PC-3 (cell line): ENCODE measurements around the gene ITCH. TPM values are rescaled to one million over a fixed set of nuclear protein-coding genes. Genes with fewer than 3 reads are reported as not detected.
A peak's percentile ranks its signal among the peaks of the same experiment; 100 is the strongest.
"Not testable (repeated sequence)": the region's sequence is repeated elsewhere in the genome, so short reads cannot be mapped to it uniquely, and the experiment has no call there.

ENCODE experiments used
- ATAC-seq: fragments of 200-7000 bp; cut with Tn5 transposase; 2 replicates; pipeline ENCODE4 v1.9.1; 2020; ENCODE audit warnings: mild to moderate bottlenecking, moderate library complexity
- BruUV-seq: library from RNA; stranded (reverse); fragments of 400-500 nt; replicated peaks from 2 replicates; lab custom pipeline; 2021; lab: Mats Ljungman, UMichigan
- CTCF ChIA-PET: fragments of 300-600 bp; sonication (Branson Sonifier 250); formaldehyde crosslinking; loops from one replicate; lab custom pipeline; 2022; ENCODE audit warnings: antibody characterized with exemption; lab: Charles Lee
- POLR2A ChIA-PET: fragments of 300-600 bp; sonication (Branson Sonifier 250); formaldehyde crosslinking; loops from one replicate; lab custom pipeline; 2022; ENCODE audit warnings: antibody characterized with exemption; ENCODE audit not compliant: unreplicated experiment; lab: Charles Lee
- DNase-seq: peaks from one replicate; pipeline ENCODE4 v3.0.0-alpha.2; 2015
- H2AFZ ChIP-seq: fragments of 300-600 bp; sonication (generic); 2 replicates; pipeline ENCODE4 v1.6.0; 2016; ENCODE audit warnings: antibody characterized with exemption, low read length
- H3F3A ChIP-seq: fragments of 300-600 bp; sonication (generic); one replicate; pipeline ENCODE4 v1.6.0; 2017; ENCODE audit warnings: antibody characterized with exemption, low read length, control low read depth, mild to moderate bottlenecking; ENCODE audit not compliant: unreplicated experiment
- H3K27ac ChIP-seq: fragments of 300-600 bp; sonication (generic); 2 replicates; pipeline ENCODE4 v1.5.1; 2016; ENCODE audit warnings: mild to moderate bottlenecking, low read length
- H3K27me3 ChIP-seq: fragments of 300-600 bp; sonication (generic); 2 replicates; pipeline ENCODE4 v1.6.1; 2016; ENCODE audit warnings: low read length, mixed read lengths
- H3K36me3 ChIP-seq: fragments of 300-600 bp; sonication (generic); 2 replicates; pipeline ENCODE4 v1.6.1; 2016; ENCODE audit warnings: low read depth, mixed run types, low read length, mixed read lengths
- H3K4me1 ChIP-seq: fragments of 300-600 bp; sonication (generic); 2 replicates; pipeline ENCODE4 v1.5.1; 2016; ENCODE audit warnings: low read length; ENCODE audit not compliant: insufficient read depth
- H3K4me2 ChIP-seq: fragments of 300-600 bp; sonication (generic); 2 replicates; pipeline ENCODE4 v1.6.0; 2016; ENCODE audit warnings: low read length
- H3K4me3 ChIP-seq: fragments of 300-600 bp; sonication (generic); 2 replicates; pipeline ENCODE4 v1.5.1; 2016; ENCODE audit warnings: mild to moderate bottlenecking, low read length, mixed read lengths
- H3K79me2 ChIP-seq: fragments of 300-600 bp; sonication (generic); 2 replicates; pipeline ENCODE4 v1.6.1; 2017; ENCODE audit warnings: low read length, mixed read lengths
- H3K9ac ChIP-seq: fragments of 300-600 bp; sonication (generic); 2 replicates; pipeline ENCODE4 v1.6.0; 2016; ENCODE audit warnings: mild to moderate bottlenecking, low read length
- H3K9me2 ChIP-seq: fragments of 300-600 bp; sonication (generic); replicated peaks from 2 replicates; pipeline ENCODE4 v1.6.1; 2016; ENCODE audit warnings: mixed run types, low read length, mixed read lengths
- H3K9me3 ChIP-seq: fragments of 300-600 bp; sonication (generic); 2 replicates; pipeline ENCODE4 v1.6.1; 2016; ENCODE audit warnings: low read length, mixed read lengths
- H4K20me1 ChIP-seq: fragments of 300-600 bp; sonication (generic); 2 replicates; pipeline ENCODE4 v1.6.1; 2016; ENCODE audit warnings: low read length, mixed read lengths
- EZH2 ChIP-seq: fragments of 300-600 bp; sonication (generic); IDR thresholded peaks from one replicate; pipeline ENCODE4 v1.6.1; 2017; ENCODE audit warnings: antibody characterized with exemption, mild to moderate bottlenecking, low read length; ENCODE audit not compliant: unreplicated experiment
- EZH2phosphoT487 ChIP-seq: fragments of 300-600 bp; sonication (generic); IDR thresholded peaks from 2 replicates; pipeline ENCODE4 v1.6.1; 2018; ENCODE audit warnings: mild to moderate bottlenecking, antibody characterized with exemption, low read length, borderline replicate concordance
- intact Hi-C: fragments of 100-400 bp; cut with micrococcal nuclease; formaldehyde crosslinking; loops from 2 replicates; pipeline ENCODE4 v1.9.0; 2023
- total RNA-seq: library from RNA; depleted of rRNA; stranded (reverse); fragments of >200 nt; gene quantifications from 2 replicates; pipeline ENCODE4 v1.2.3, GENCODE V29; 2014
- TF ChIP-seq, protein P1 (sequence below): fragments of 300-600 bp; sonication (generic); conservative IDR thresholded peaks from 2 replicates; pipeline ENCODE4 v1.5.1; 2017; ENCODE audit warnings: antibody characterized with exemption, low read depth, mild to moderate bottlenecking, low read length

Gene ITCH
- total RNA-seq, 1 experiment from 2014 or later: 54.8 TPM

DNA sequence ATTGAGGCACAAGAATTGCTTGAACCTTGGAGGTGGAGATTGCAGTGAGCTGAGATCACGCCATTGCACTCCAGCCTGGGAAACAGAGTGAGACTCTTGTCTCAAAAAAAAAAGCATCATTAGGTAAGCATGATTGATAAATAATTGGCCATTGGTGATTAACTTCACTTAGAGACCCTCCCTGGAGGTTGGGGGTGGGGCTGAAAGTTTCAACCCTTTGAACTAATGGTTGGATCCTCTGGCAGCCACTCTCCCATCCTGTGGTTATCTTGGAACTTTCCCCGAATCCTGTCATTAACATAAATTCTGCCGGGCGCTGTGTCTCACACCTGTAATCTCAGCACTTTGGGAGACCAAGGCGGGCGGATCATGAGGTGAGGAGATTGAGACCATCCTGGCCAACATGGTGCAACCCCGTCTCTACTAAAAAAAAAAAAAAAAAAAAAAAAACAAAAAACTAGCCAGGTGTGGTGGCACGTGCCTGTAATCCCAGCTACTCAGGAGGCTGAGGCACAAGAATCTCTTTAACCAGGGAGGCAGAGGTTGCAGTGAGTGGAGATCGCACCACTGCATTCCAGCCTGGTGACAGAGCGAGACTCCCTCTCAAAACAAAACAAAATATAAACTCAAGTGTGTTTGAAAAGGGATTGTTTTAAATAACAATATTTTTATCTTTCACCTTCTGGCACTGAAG, 17.1 kb upstream of the ITCH start:
- H3K9ac ChIP-seq, POLR2A ChIA-PET, H4K20me1 ChIP-seq, H3K36me3 ChIP-seq, H2AFZ ChIP-seq, ATAC-seq, H3K9me2 ChIP-seq, H3K27me3 ChIP-seq, CTCF ChIA-PET, H3K4me3 ChIP-seq, H3F3A ChIP-seq, H3K27ac ChIP-seq, H3K9me3 ChIP-seq, intact Hi-C loops, H3K4me2 ChIP-seq, H3K79me2 ChIP-seq, BruUV-seq: not testable (repeated sequence)
- DNase-seq: peak; percentile 27
- H3K4me1 ChIP-seq: peaks cover 14% of the 10 kb centered on the region

DNA sequence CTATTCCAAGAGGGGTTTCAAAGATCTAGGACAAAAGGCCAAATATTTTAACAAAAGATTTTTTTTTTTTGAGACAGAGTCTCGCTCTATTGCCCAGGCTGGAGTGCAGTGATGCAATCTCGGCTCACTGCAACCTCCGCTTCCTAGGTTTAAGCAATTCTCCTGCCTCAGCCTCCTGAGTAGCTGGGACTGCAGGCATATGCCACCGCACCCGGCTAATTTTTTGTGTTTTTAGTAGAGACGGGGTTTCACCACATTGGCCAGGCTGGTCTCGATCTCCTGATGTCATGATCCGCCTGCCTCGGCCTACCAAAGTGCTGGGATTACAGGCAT, 16.6 kb upstream of the ITCH start:
- H3K4me3 ChIP-seq, H3K4me2 ChIP-seq, POLR2A ChIA-PET, H4K20me1 ChIP-seq, H3K27me3 ChIP-seq, H2AFZ ChIP-seq, intact Hi-C loops, H3K9me2 ChIP-seq, H3K27ac ChIP-seq, BruUV-seq, DNase-seq, H3F3A ChIP-seq, H3K9ac ChIP-seq, H3K36me3 ChIP-seq, CTCF ChIA-PET, H3K79me2 ChIP-seq, ATAC-seq, H3K9me3 ChIP-seq: not testable (repeated sequence)
- H3K4me1 ChIP-seq: peaks cover 14% of the 10 kb centered on the region

DNA sequence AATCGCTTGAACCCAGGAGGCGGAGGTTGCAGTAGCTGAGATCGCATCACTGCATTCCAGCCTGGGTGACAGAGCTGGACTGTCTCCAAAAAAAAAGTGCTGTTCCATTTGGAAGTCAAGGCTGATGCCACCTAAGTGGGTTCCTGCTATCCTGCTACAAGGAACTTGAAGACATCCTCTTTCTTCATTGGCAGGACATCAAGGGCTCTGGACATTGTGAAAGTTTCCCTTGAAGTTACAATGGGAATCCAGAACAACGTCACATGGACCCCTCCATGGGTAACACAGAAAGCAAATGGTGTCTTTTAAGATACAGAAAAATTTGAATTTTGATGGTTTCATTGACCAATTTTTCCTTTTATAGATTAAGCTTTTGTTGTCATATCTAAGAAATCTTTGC, 15.5 kb upstream of the ITCH start:
- BruUV-seq: no TSS peak
- CTCF ChIA-PET: no interaction called here
- Histone ChIP-seq H3K27me3 (no peaks in the 10 kb centered on the region), H3K36me3 (no peaks in the 10 kb centered on the region), H3K9ac (no peak overlapping the region), H3K9me3 (no peaks in the 10 kb centered on the region), H3K79me2 (no peaks in the 10 kb centered on the region), H3K4me1 (peaks cover 14% of the 10 kb centered on the region), H2AFZ (no peak overlapping the region), H3K4me3 (no peak overlapping the region), H3K4me2 (no peak overlapping the region), H3F3A (no peaks in the 10 kb centered on the region), H3K27ac (no peak overlapping the region), H4K20me1 (no peaks in the 10 kb centered on the region), H3K9me2 (no peaks in the 10 kb centered on the region)
- ATAC-seq: no peak
- intact Hi-C loops: no loop called here
- TF ChIP-seq, protein P1, sequence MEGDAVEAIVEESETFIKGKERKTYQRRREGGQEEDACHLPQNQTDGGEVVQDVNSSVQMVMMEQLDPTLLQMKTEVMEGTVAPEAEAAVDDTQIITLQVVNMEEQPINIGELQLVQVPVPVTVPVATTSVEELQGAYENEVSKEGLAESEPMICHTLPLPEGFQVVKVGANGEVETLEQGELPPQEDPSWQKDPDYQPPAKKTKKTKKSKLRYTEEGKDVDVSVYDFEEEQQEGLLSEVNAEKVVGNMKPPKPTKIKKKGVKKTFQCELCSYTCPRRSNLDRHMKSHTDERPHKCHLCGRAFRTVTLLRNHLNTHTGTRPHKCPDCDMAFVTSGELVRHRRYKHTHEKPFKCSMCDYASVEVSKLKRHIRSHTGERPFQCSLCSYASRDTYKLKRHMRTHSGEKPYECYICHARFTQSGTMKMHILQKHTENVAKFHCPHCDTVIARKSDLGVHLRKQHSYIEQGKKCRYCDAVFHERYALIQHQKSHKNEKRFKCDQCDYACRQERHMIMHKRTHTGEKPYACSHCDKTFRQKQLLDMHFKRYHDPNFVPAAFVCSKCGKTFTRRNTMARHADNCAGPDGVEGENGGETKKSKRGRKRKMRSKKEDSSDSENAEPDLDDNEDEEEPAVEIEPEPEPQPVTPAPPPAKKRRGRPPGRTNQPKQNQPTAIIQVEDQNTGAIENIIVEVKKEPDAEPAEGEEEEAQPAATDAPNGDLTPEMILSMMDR: no peak
- no peak for TF ChIP-seq EZH2phosphoT487
- no peak for TF ChIP-seq EZH2
- POLR2A ChIA-PET: no interaction called here
- no peak for DNase-seq
